ENCODE results near the gene TP53RK. TPM values are rescaled to one million over a fixed set of nuclear protein-coding genes. Genes with fewer than 3 reads are reported as not detected.

The TP53RK gene
- total RNA-seq, 1 experiment from 2014 or later = 21.5 TPM

DNA sequence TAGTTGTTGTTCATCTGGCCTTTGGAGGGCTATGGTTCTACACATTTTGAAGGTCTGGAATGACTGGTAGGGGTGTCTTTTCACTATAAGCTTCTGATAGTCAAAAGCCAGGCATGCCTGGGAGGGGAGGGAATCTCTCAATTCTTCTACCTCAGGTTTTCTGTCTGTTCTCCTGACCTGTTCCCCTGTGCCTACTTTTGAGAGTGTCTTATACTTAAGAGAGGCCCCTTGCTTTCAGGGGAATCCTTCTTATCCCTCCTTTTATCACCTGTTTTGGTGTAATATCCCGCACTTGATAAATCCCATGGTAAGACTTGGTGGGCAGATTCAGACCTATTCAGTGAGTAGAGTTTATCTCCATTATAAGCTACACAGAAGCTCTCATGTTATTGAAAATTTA, 27.6 kb downstream of the TP53RK start:
- Histone ChIP-seq H4K20me1 (ENCODE audit: control insufficient read depth, insufficient read depth, insufficient read length) (no peaks in the 10 kb centered on the region), H2BK12ac (ENCODE audit: insufficient read length, low read depth, low read length) (no peak overlapping the region), H2AK5ac (ENCODE audit: insufficient read length, low read length) (no peak overlapping the region), H3K9ac (ENCODE audit: extremely low read depth, insufficient read length, low read length) (no peak overlapping the region), H3K4me1 (ENCODE audit: insufficient read depth, low read length) (no peaks in the 10 kb centered on the region), H4K91ac (ENCODE audit: insufficient read length, low read depth, low read length) (no peak overlapping the region), H3K27me3 (ENCODE audit: insufficient read depth, low read length) (no peaks in the 10 kb centered on the region), H3T11ph (ENCODE audit: low read length) (no peak overlapping the region), H3K4me2 (ENCODE audit: insufficient read depth, insufficient read length, low read length) (no peak overlapping the region), H3K9me3 (ENCODE audit: control insufficient read depth, low read depth, low read length) (no peaks in the 10 kb centered on the region), H4K8ac (replicated peaks; ENCODE audit: insufficient read length, low read depth, low read length) (no peak overlapping the region), H2AFZ (ENCODE audit: low read length) (no peak overlapping the region), H2BK20ac (ENCODE audit: low read depth, low read length, poor library complexity, severe bottlenecking) (no peak overlapping the region), H3K14ac (ENCODE audit: insufficient read depth, low read length) (no peak overlapping the region), H3K4ac (ENCODE audit: low read depth, low read length) (no peak overlapping the region), H3K79me2 (ENCODE audit: insufficient read depth, low read length) (no peaks in the 10 kb centered on the region), H3K56ac (ENCODE audit: insufficient read length, low read depth, low read length) (no peak overlapping the region), H3K79me1 (ENCODE audit: insufficient read depth, low read depth, low read length, poor library complexity, severe bottlenecking) (no peaks in the 10 kb centered on the region), H2BK120ac (ENCODE audit: low read depth, low read length, poor library complexity, severe bottlenecking) (no peak overlapping the region), H3K27ac (ENCODE audit: insufficient read length, low read depth, low read length) (no peak overlapping the region), H2BK15ac (ENCODE audit: low read depth, low read length) (no peak overlapping the region), H3K23me2 (ENCODE audit: insufficient read length, low read depth, low read length, poor library complexity, severe bottlenecking) (no peaks in the 10 kb centered on the region), H2BK5ac (ENCODE audit: insufficient read length, low read length) (no peak overlapping the region), H3K18ac (ENCODE audit: insufficient read length, low read depth, low read length) (no peak overlapping the region), H4K5ac (ENCODE audit: insufficient read length, low read depth, low read length) (no peak overlapping the region), H3K23ac (ENCODE audit: insufficient read length, low read depth, low read length) (no peak overlapping the region)
- Mint-ChIP-seq H3K27me3 (ENCODE audit: low read depth) (no peaks in the 10 kb centered on the region), H3K4me1 (peaks cover 4 to 5% of the 10 kb centered on the region in 2 experiments; a peak in 2 of 4 replicates), H3K4me3 (no peak overlapping the region), H3K27ac (no peak overlapping the region), H3K9me3 (peaks cover 13% of the 10 kb centered on the region in 2 experiments), H3K36me3 (ENCODE audit: insufficient read depth in 1 of 3, low read depth in 3 of 3) (peaks cover 14 to 38% (median 28%) of the 10 kb centered on the region in 3 experiments)
- no peak for DNase-seq
- no CpG with 5 or more reads among the region's 1 CpG for WGBS (ENCODE audit: extremely low coverage, insufficient read length, low lambda C conversion rate)
- TF ChIP-seq, protein P1, sequence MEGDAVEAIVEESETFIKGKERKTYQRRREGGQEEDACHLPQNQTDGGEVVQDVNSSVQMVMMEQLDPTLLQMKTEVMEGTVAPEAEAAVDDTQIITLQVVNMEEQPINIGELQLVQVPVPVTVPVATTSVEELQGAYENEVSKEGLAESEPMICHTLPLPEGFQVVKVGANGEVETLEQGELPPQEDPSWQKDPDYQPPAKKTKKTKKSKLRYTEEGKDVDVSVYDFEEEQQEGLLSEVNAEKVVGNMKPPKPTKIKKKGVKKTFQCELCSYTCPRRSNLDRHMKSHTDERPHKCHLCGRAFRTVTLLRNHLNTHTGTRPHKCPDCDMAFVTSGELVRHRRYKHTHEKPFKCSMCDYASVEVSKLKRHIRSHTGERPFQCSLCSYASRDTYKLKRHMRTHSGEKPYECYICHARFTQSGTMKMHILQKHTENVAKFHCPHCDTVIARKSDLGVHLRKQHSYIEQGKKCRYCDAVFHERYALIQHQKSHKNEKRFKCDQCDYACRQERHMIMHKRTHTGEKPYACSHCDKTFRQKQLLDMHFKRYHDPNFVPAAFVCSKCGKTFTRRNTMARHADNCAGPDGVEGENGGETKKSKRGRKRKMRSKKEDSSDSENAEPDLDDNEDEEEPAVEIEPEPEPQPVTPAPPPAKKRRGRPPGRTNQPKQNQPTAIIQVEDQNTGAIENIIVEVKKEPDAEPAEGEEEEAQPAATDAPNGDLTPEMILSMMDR (conservative IDR thresholded peaks at IDR 0.05) = no peak
